ENCODE measurements around the gene DARS2. TPM values are rescaled to one million over a fixed set of nuclear protein-coding genes. Genes with fewer than 3 reads are reported as not detected.

DARS2 gene
- polyA plus RNA-seq, 3 donors = 3.2 to 8.2 (median 6.2) TPM

DNA sequence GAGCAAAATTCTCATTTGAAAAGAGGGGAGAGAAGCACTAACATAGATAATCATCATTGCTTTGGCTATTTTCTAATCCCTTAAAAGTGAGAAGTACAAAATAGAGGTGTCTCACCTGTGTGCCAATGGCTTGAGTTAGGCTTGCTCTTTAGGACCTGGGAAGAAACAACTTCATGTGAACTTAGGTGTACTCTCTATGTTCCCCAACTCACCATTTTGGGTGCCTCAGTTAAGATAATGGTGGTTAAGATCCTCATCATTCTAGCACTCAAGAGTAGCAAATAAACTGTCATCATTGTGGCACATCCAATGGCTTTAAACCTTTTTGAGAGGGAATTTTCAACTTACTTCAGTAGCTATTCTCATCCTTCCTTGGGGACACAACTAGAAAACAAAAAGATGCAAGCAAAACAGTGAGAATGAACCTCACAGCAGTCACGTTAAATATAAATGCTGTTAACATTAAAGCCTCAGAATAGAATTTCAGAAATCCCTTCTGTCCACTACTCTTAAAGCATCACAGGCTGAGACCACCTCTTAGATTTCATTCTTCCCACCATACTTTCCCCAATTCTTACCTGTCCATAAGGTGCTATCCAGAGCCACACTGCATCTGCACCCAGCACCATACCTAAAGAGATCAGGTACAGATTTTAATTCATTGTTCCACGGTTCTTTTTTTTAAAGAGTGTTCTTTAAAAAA lies 42.1 kb downstream of the DARS2 start:
- peaks cover 19% of the 10 kb centered on the region for H4K20me1 ChIP-seq (ENCODE audit: insufficient read depth, low read length)
- TF ChIP-seq, protein P1, sequence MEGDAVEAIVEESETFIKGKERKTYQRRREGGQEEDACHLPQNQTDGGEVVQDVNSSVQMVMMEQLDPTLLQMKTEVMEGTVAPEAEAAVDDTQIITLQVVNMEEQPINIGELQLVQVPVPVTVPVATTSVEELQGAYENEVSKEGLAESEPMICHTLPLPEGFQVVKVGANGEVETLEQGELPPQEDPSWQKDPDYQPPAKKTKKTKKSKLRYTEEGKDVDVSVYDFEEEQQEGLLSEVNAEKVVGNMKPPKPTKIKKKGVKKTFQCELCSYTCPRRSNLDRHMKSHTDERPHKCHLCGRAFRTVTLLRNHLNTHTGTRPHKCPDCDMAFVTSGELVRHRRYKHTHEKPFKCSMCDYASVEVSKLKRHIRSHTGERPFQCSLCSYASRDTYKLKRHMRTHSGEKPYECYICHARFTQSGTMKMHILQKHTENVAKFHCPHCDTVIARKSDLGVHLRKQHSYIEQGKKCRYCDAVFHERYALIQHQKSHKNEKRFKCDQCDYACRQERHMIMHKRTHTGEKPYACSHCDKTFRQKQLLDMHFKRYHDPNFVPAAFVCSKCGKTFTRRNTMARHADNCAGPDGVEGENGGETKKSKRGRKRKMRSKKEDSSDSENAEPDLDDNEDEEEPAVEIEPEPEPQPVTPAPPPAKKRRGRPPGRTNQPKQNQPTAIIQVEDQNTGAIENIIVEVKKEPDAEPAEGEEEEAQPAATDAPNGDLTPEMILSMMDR (IDR thresholded peaks at IDR 0.05) = no peak
- peak overlapping the region; percentile 98 to 99 for H3K4me3 Mint-ChIP-seq
- peaks cover 50 to 53% of the 10 kb centered on the region in 2 donors for H3K36me3 Mint-ChIP-seq
- no peak for DNase-seq
- H2AFZ ChIP-seq (ENCODE audit: insufficient read depth, low read depth, low read length, poor library complexity, severe bottlenecking) = peak overlapping the region; percentile 89
- H3K9ac ChIP-seq (ENCODE audit: insufficient read depth, low read length, poor library complexity, severe bottlenecking) = peak overlapping the region; percentile 81
- intact Hi-C loops (cut with micrococcal nuclease) = loop anchor here (5.0 to 10.0 kb wide), 4 partner anchors 39 to 392 kb away; partner anchors contain the start of gene PRDX6 (in 2 of the 2)
- 0% methylated on average over 1 of the region's 2 CpGs for WGBS (ENCODE audit: insufficient coverage)
- peaks cover 22 to 32% of the 10 kb centered on the region in 2 donors for H3K4me1 ChIP-seq (ENCODE audit: control insufficient read depth in 1 of 2, insufficient read depth in 2 of 2, low read length in 2 of 2)
- peak overlapping the region; percentile 89 to 96 (median 94) for H3K4me3 ChIP-seq (replicated peaks in 1 of 3; ENCODE audit: low read depth in 2 of 3, low read length in 3 of 3)
- H3K27me3 ChIP-seq (ENCODE audit: control insufficient read depth in 2 of 2, insufficient read depth in 2 of 2, low read length in 2 of 2) = no peaks in the 10 kb centered on the region
- H3K27ac ChIP-seq (ENCODE audit: low read depth in 1 of 2, low read length in 2 of 2) = peak overlapping the region in 1 of 2 donors; percentile 91
- H3K36me3 ChIP-seq (replicated peaks in 1 of 2; ENCODE audit: control insufficient read depth in 1 of 2, insufficient read depth in 2 of 2, low read length in 2 of 2) = peaks cover 48 to 67% of the 10 kb centered on the region in 2 donors
- peak overlapping the region; percentile 83 for H3K4me2 ChIP-seq (replicated peaks; ENCODE audit: extremely low read depth, low read length, poor library complexity, severe bottlenecking)
- H3K27me3 Mint-ChIP-seq (ENCODE audit: low read depth in 3 of 3) = peaks cover 0 to 2% (median 0%) of the 10 kb centered on the region in 3 donors
- no peaks in the 10 kb centered on the region for H3K9me3 ChIP-seq (replicated peaks in 1 of 2; ENCODE audit: control insufficient read depth in 1 of 2, insufficient read depth in 1 of 2, low read length in 2 of 2)
- peaks cover 29% of the 10 kb centered on the region for H3K79me2 ChIP-seq (ENCODE audit: insufficient read depth, low read length)
- H3K4me1 Mint-ChIP-seq = peaks cover 50% of the 10 kb centered on the region
- no peaks in the 10 kb centered on the region for H3K9me3 Mint-ChIP-seq
- peak overlapping the region in 6 of 7 donors; percentile 33 to 97 (median 94) for H3K27ac Mint-ChIP-seq

DNA sequence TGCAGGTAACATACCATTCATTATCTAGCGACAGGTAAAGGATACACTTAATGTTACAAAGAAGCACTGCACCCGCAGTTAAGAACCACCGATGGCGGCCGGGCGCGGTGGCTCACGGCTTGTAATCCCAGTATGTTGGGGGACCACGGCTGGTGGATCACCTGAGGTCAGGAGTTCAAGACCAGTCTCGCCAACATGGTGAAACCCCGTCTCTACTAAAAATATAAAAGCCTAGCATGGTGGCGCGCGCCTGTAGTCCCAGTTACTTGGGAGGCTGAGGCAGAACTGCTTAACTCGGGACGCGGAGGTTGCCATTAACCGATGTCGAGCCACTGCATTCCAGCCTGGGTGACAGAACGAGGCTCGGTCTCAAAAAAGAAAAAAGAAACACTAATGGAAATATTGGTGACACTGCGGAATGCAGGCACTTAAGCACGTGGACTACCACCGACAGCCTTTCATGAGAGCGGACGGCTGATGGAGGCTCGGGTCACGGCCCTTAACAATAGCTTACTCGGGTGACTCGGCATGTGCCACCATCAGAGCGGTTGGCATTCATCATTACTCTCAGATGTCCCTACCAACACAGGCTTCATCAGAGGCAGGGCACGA lies 42.8 kb downstream of the DARS2 start:
- Mint-ChIP-seq H3K9me3 (no peaks in the 10 kb centered on the region), H3K27me3 (ENCODE audit: low read depth in 3 of 3) (peaks cover 0 to 2% (median 0%) of the 10 kb centered on the region in 3 donors), H3K4me3 (peak overlapping the region; percentile 98 to 99), H3K4me1 (peaks cover 50% of the 10 kb centered on the region), H3K36me3 (peaks cover 48 to 49% of the 10 kb centered on the region in 2 donors), H3K27ac (peak overlapping the region; percentile 91 to 97 (median 96))
- H3K4me2 ChIP-seq (replicated peaks; ENCODE audit: extremely low read depth, low read length, poor library complexity, severe bottlenecking) = peak overlapping the region; percentile 83
- peaks cover 22 to 32% of the 10 kb centered on the region in 2 donors for H3K4me1 ChIP-seq (ENCODE audit: control insufficient read depth in 1 of 2, insufficient read depth in 2 of 2, low read length in 2 of 2)
- no peaks in the 10 kb centered on the region for H3K27me3 ChIP-seq (ENCODE audit: control insufficient read depth in 2 of 2, insufficient read depth in 2 of 2, low read length in 2 of 2)
- H2AFZ ChIP-seq (ENCODE audit: insufficient read depth, low read depth, low read length, poor library complexity, severe bottlenecking) = peak overlapping the region; percentile 89
- WGBS (ENCODE audit: insufficient coverage) = under 1% methylated on average over 31 of the region's 32 CpGs
- H3K36me3 ChIP-seq (replicated peaks in 1 of 2; ENCODE audit: control insufficient read depth in 1 of 2, insufficient read depth in 2 of 2, low read length in 2 of 2) = peaks cover 45 to 61% of the 10 kb centered on the region in 2 donors
- DNase-seq = no peak
- H3K9me3 ChIP-seq (replicated peaks in 1 of 2; ENCODE audit: control insufficient read depth in 1 of 2, insufficient read depth in 1 of 2, low read length in 2 of 2) = no peaks in the 10 kb centered on the region
- TF ChIP-seq, protein P1 (IDR thresholded peaks at IDR 0.05) = no peak
- intact Hi-C loops (cut with micrococcal nuclease) = loop anchor here (5.0 to 10.0 kb wide), 4 partner anchors 40 to 392 kb away; partner anchors contain the start of gene PRDX6 (in 2 of the 2)
- peak overlapping the region; percentile 86 to 91 for H3K27ac ChIP-seq (ENCODE audit: low read depth in 1 of 2, low read length in 2 of 2)
- peak overlapping the region; percentile 81 for H3K9ac ChIP-seq (ENCODE audit: insufficient read depth, low read length, poor library complexity, severe bottlenecking)
- H3K4me3 ChIP-seq (replicated peaks in 1 of 3; ENCODE audit: low read depth in 2 of 3, low read length in 3 of 3) = peak overlapping the region; percentile 89 to 96 (median 94)
- H4K20me1 ChIP-seq (ENCODE audit: insufficient read depth, low read length) = peaks cover 19% of the 10 kb centered on the region
- peaks cover 29% of the 10 kb centered on the region for H3K79me2 ChIP-seq (ENCODE audit: insufficient read depth, low read length)

All from CD14-positive monocyte (primary cell).